OCI-LY3 (cell line): Measurements from ENCODE around the gene PRH2.

Experiments
- H2AFZ ChIP-seq: fragments of 200-600, 300-600 bp; shearing (Covaris generic); 2 replicates; pipeline ENCODE4 v1.6.0; 2014; ENCODE audit warnings: antibody characterized with exemption, low read depth, low read length
- H3K27ac ChIP-seq: fragments of 200-600, 300-600 bp; sonication (generic); 2 replicates; pipeline ENCODE4 v1.5.1; 2014; ENCODE audit warnings: mild to moderate bottlenecking, low read length, moderate library complexity, mixed read lengths
- H3K27me3 ChIP-seq: fragments of 200-600, 300-600 bp; sonication (generic); 2 replicates; pipeline ENCODE4 v1.6.1; 2014; ENCODE audit warnings: low read depth, low read length, mixed read lengths
- H3K36me3 ChIP-seq: fragments of 200-600, 300-600 bp; sonication (generic); replicated peaks from 2 replicates; pipeline ENCODE3; 2014; ENCODE audit warnings: low read depth, low read length, mixed read lengths
- H3K4me1 ChIP-seq: fragments of 300-600, 200-600 bp; sonication (generic); 2 replicates; pipeline ENCODE4 v1.6.1; 2014; ENCODE audit warnings: low read length, mixed read lengths
- H3K4me2 ChIP-seq: fragments of 200-600, 300-600 bp; sonication (generic); 2 replicates; pipeline ENCODE4 v1.6.1; 2014; ENCODE audit warnings: low read length, mixed read lengths
- H3K4me3 ChIP-seq: fragments of 300-600, 200-600 bp; sonication (generic); 2 replicates; pipeline ENCODE4 v1.5.1; 2014; ENCODE audit warnings: antibody characterized with exemption, mild to moderate bottlenecking, low read length, moderate library complexity
- H3K79me2 ChIP-seq: fragments of 300-600, 200-600 bp; shearing (Covaris generic); 2 replicates; pipeline ENCODE4 v1.6.1; 2014; ENCODE audit warnings: mild to moderate bottlenecking, low read length, mixed read lengths
- H3K9ac ChIP-seq: fragments of 300-600, 200-600 bp; shearing (Covaris generic); 2 replicates; pipeline ENCODE4 v1.6.0; 2014; ENCODE audit warnings: mild to moderate bottlenecking, low read length, moderate library complexity
- H3K9me3 ChIP-seq: fragments of 200-600, 300-600 bp; shearing (Covaris generic); 2 replicates; pipeline ENCODE4 v1.6.1; 2014; ENCODE audit warnings: low read length, mixed read lengths; ENCODE audit not compliant: insufficient read depth
- H4K20me1 ChIP-seq: fragments of 200-600, 300-600 bp; sonication (generic); 2 replicates; pipeline ENCODE4 v1.6.1; 2016; ENCODE audit warnings: low read length, mixed read lengths; ENCODE audit not compliant: insufficient read depth
- CTCF ChIP-seq: fragments of 200-600, 300-600 bp; sonication (generic); IDR thresholded peaks from 2 replicates; pipeline ENCODE4 v1.5.1; 2014; ENCODE audit warnings: antibody characterized with exemption, low read length, low read depth
- EZH2phosphoT487 ChIP-seq: fragments of 200-600 bp; shearing (Covaris generic); IDR thresholded peaks from 2 replicates; pipeline ENCODE4 v1.6.1; 2018; ENCODE audit warnings: antibody characterized with exemption, mixed run types, low read depth

The PRH2 gene

GRCh38 chr12:10965476-10965875, 36.4 kb downstream of the PRH2 start:
- H3K4me3 ChIP-seq: no peak overlapping the region
- H2AFZ ChIP-seq: no peak overlapping the region
- no peak overlapping the region for H3K27ac ChIP-seq
- TF ChIP-seq EZH2phosphoT487: no peak
- TF ChIP-seq CTCF: no peak
- no peaks in the 10 kb centered on the region for H3K79me2 ChIP-seq
- peak overlapping the region; percentile 25; the same call in 1 of the 2 replicates for H3K4me2 ChIP-seq
- H3K36me3 ChIP-seq: no peaks in the 10 kb centered on the region
- no peaks in the 10 kb centered on the region for H4K20me1 ChIP-seq
- no peak overlapping the region for H3K9ac ChIP-seq
- peaks cover 8% of the 10 kb centered on the region for H3K4me1 ChIP-seq
- no peaks in the 10 kb centered on the region for H3K9me3 ChIP-seq
- H3K27me3 ChIP-seq: no peaks in the 10 kb centered on the region

GRCh38 chr12:10966314-10966713, 37.3 kb downstream of the PRH2 start:
- H4K20me1 ChIP-seq: no peaks in the 10 kb centered on the region
- no peaks in the 10 kb centered on the region for H3K27me3 ChIP-seq
- H3K79me2 ChIP-seq: no peaks in the 10 kb centered on the region
- no peaks in the 10 kb centered on the region for H3K36me3 ChIP-seq
- peaks cover 8% of the 10 kb centered on the region for H3K4me1 ChIP-seq
- no peak overlapping the region for H3K9ac ChIP-seq
- H3K4me2 ChIP-seq: no peak overlapping the region
- no peak overlapping the region for H3K4me3 ChIP-seq
- no peaks in the 10 kb centered on the region for H3K9me3 ChIP-seq
- no peak overlapping the region for H2AFZ ChIP-seq
- no peak overlapping the region for H3K27ac ChIP-seq
- TF ChIP-seq EZH2phosphoT487: no peak
- TF ChIP-seq CTCF: no peak

DNA sequence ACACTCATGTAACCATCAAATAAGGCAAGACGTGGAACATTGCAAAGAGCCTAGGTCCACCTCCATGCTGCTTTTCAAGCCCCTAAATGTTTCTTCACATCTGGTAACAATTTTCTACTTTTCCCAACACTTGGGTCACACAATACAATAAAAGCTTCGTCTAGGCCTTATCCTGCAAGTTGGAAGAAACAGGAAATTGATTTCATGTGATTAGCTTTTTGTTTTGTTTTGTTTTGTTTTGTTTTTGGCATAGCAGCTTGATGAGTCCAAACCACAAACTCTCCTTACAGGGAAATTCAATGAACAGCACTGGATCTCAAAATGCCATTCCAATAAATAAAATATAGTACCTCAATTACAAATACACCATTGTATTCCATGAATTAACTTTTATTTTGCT, 38.4 kb downstream of the PRH2 start:
- Histone ChIP-seq H4K20me1 (no peaks in the 10 kb centered on the region), H3K79me2 (no peaks in the 10 kb centered on the region), H3K27me3 (no peaks in the 10 kb centered on the region), H3K4me3 (no peak overlapping the region), H3K9me3 (no peaks in the 10 kb centered on the region), H2AFZ (no peak overlapping the region), H3K4me2 (no peak overlapping the region), H3K4me1 (peaks cover 8% of the 10 kb centered on the region), H3K9ac (no peak overlapping the region), H3K27ac (no peak overlapping the region), H3K36me3 (no peaks in the 10 kb centered on the region)
- TF ChIP-seq CTCF (no peak), EZH2phosphoT487 (no peak)

- H3K36me3 ChIP-seq: no peaks in the 10 kb centered on the region
- no peak overlapping the region for H3K9ac ChIP-seq
- no peak overlapping the region for H3K4me3 ChIP-seq
- no peaks in the 10 kb centered on the region for H3K79me2 ChIP-seq
- H3K9me3 ChIP-seq: no peaks in the 10 kb centered on the region
- H3K27me3 ChIP-seq: no peaks in the 10 kb centered on the region
- peaks cover 8% of the 10 kb centered on the region for H3K4me1 ChIP-seq
- TF ChIP-seq CTCF: no peak
- TF ChIP-seq EZH2phosphoT487: no peak
- H3K27ac ChIP-seq: no peak overlapping the region
- H3K4me2 ChIP-seq: no peak overlapping the region
- H4K20me1 ChIP-seq: no peaks in the 10 kb centered on the region
- no peak overlapping the region for H2AFZ ChIP-seq
Measured at GRCh38 chr12:10968765-10969456, 39.9 kb downstream of the PRH2 start.
